IMR-90 (cell line): ENCODE results near the gene LRG1. TPM values are rescaled to one million over a fixed set of nuclear protein-coding genes. Genes with fewer than 3 reads are reported as not detected.

Source experiments
- ATAC-seq: fragments of 200-7000 bp; cut with Tn5 transposase; 2 replicates; pipeline ENCODE4 v1.9.1; 2020; ENCODE audit warnings: low read depth, mild to moderate bottlenecking, moderate library complexity
- BruUV-seq: library from RNA; stranded (reverse); fragments of 400-500 nt; replicated peaks from 2 replicates; lab custom pipeline; 2021; lab: Mats Ljungman, UMichigan
- CTCF ChIA-PET: fragments of 300-600 bp; formaldehyde crosslinking; extraction: SDS; loops from one replicate; lab custom pipeline; 2021; ENCODE audit warnings: antibody characterized with exemption; lab: Yijun Ruan, JAX
- POLR2A ChIA-PET: fragments of 300-600 bp; sonication (Branson Sonifier 250); formaldehyde crosslinking; loops from one replicate; lab custom pipeline; 2022; ENCODE audit warnings: antibody characterized with exemption; ENCODE audit not compliant: unreplicated experiment; lab: Charles Lee
- DNase-seq: peaks from one replicate; pipeline ENCODE4 v3.0.0; 2013
- H2AFZ ChIP-seq: replicated peaks from 2 replicates; pipeline ENCODE3; 2013; ENCODE audit warnings: low read length, mild to moderate bottlenecking; ENCODE audit not compliant: poor library complexity
- H2AK5ac ChIP-seq: 2 replicates; pipeline ENCODE4 v1.6.1; 2013; ENCODE audit warnings: low read depth, low read length, inconsistent platforms
- H2AK9ac ChIP-seq: replicated peaks from 2 replicates; pipeline ENCODE3; 2013; ENCODE audit warnings: mild to moderate bottlenecking, low read depth, low read length, moderate library complexity; ENCODE audit not compliant: poor library complexity
- H2BK120ac ChIP-seq: 2 replicates; pipeline ENCODE4 v1.6.1; 2013; ENCODE audit warnings: low read depth, low read length, inconsistent platforms
- H2BK15ac ChIP-seq: 3 replicates; pipeline ENCODE4 v1.6.1; 2013; ENCODE audit warnings: low read depth, low read length, inconsistent platforms
- H2BK20ac ChIP-seq: 2 replicates; pipeline ENCODE4 v1.6.1; 2013; ENCODE audit warnings: low read depth, mild to moderate bottlenecking, inconsistent platforms, low read length, moderate library complexity
- H2BK5ac ChIP-seq: 2 replicates; pipeline ENCODE4 v1.6.1; 2013; ENCODE audit warnings: mild to moderate bottlenecking, low read depth, low read length, inconsistent platforms; ENCODE audit not compliant: poor library complexity, severe bottlenecking
- H3K14ac ChIP-seq: replicated peaks from 2 replicates; pipeline ENCODE4 v1.6.1; 2013; ENCODE audit warnings: low read depth, low read length, inconsistent platforms
- H3K18ac ChIP-seq: 2 replicates; pipeline ENCODE4 v1.6.1; 2013; ENCODE audit warnings: low read depth, low read length, control low read depth
- H3K23ac ChIP-seq: 2 replicates; pipeline ENCODE4 v1.6.1; 2013; ENCODE audit warnings: low read depth, low read length, inconsistent platforms
- H3K27ac ChIP-seq: 2 replicates; pipeline ENCODE4 v1.5.1; 2013; ENCODE audit warnings: mild to moderate bottlenecking, control low read depth, low read length; ENCODE audit not compliant: insufficient read depth
- H3K27me3 ChIP-seq: 2 replicates; pipeline ENCODE4 v1.6.1; 2013; ENCODE audit warnings: low read length; ENCODE audit not compliant: control insufficient read depth, insufficient read depth
- H3K36me3 ChIP-seq: 2 replicates; pipeline ENCODE4 v1.6.1; 2013; ENCODE audit warnings: low read length, mixed read lengths; ENCODE audit not compliant: control insufficient read depth, insufficient read depth
- H3K4ac ChIP-seq: 2 replicates; pipeline ENCODE4 v1.6.1; 2013; ENCODE audit warnings: low read depth, low read length, inconsistent platforms
- H3K4me1 ChIP-seq: 2 replicates; pipeline ENCODE4 v1.6.1; 2013; ENCODE audit warnings: low read length, mixed read lengths; ENCODE audit not compliant: control insufficient read depth, insufficient read depth
- H3K4me2 ChIP-seq: 2 replicates; pipeline ENCODE4 v1.6.1; 2013; ENCODE audit warnings: low read depth, mild to moderate bottlenecking, control low read depth, low read length, moderate library complexity
- H3K4me3 ChIP-seq: 2 replicates; pipeline ENCODE4 v1.5.1; 2013; ENCODE audit warnings: low read depth, mild to moderate bottlenecking, control low read depth, low read length, moderate library complexity; ENCODE audit not compliant: insufficient read depth
- H3K56ac ChIP-seq: 2 replicates; pipeline ENCODE4 v1.6.1; 2013; ENCODE audit warnings: low read length, inconsistent platforms; ENCODE audit not compliant: insufficient read depth; ENCODE audit errors: extremely low read depth
- H3K79me1 ChIP-seq, 2 experiments: 2 replicates each; pipeline ENCODE4 v1.6.1; 2013; ENCODE audit warnings: low read length in 2 of 2, inconsistent platforms in 1 of 2, low read depth in 1 of 2
- H3K9ac ChIP-seq: 2 replicates; pipeline ENCODE4 v1.6.1; 2013; ENCODE audit warnings: low read depth, low read length, control low read depth
- H3K9me1 ChIP-seq: 2 replicates; pipeline ENCODE4 v1.6.1; 2013; ENCODE audit warnings: low read length, inconsistent platforms; ENCODE audit not compliant: insufficient read depth
- H3K9me3 ChIP-seq: 2 replicates; pipeline ENCODE4 v1.6.1; 2013; ENCODE audit warnings: low read length; ENCODE audit not compliant: control insufficient read depth, insufficient read depth
- H4K20me1 ChIP-seq: 2 replicates; pipeline ENCODE4 v1.6.1; 2013; ENCODE audit warnings: low read length, inconsistent platforms; ENCODE audit not compliant: insufficient read depth
- H4K5ac ChIP-seq: 2 replicates; pipeline ENCODE4 v1.6.1; 2013; ENCODE audit warnings: mild to moderate bottlenecking, low read depth, low read length, control low read depth
- H4K8ac ChIP-seq, 2 experiments: 2 replicates each; pipeline ENCODE4 v1.6.1; 2013; ENCODE audit warnings: low read depth in 2 of 2, low read length in 2 of 2, control low read depth in 1 of 2, inconsistent platforms in 1 of 2
- H4K91ac ChIP-seq: 2 replicates; pipeline ENCODE4 v1.6.1; 2013; ENCODE audit warnings: low read depth, low read length, inconsistent platforms; ENCODE audit not compliant: insufficient read depth
- BHLHE40 ChIP-seq: fragments of 150-350 bp; IDR thresholded peaks from 2 replicates; pipeline ENCODE4 v1.6.1; 2016; ENCODE audit warnings: mild to moderate bottlenecking, low read depth, low read length
- CEBPB ChIP-seq: IDR thresholded peaks from 2 replicates; pipeline ENCODE4 v1.6.1; 2012; ENCODE audit warnings: low read depth, low read length, improper control_type of control experiment
- CHD1 ChIP-seq: IDR thresholded peaks from 2 replicates; pipeline ENCODE4 v1.6.1; 2012; ENCODE audit warnings: low read depth, low read length, improper control_type of control experiment
- CTCF ChIP-seq: conservative IDR thresholded peaks from 2 replicates; pipeline ENCODE4 v1.5.1; 2012; ENCODE audit warnings: mild to moderate bottlenecking, low read depth, low read length, improper control_type of control experiment
- FOS ChIP-seq: fragments of 150-350 bp; IDR thresholded peaks from 2 replicates; pipeline ENCODE4 v1.6.1; 2016; ENCODE audit warnings: low read depth, low read length
- MAFK ChIP-seq: IDR thresholded peaks from 2 replicates; pipeline ENCODE4 v1.6.1; 2012; ENCODE audit warnings: low read depth, low read length, improper control_type of control experiment
- MAZ ChIP-seq: IDR thresholded peaks from 2 replicates; pipeline ENCODE4 v1.6.1; 2012; ENCODE audit warnings: low read depth, mild to moderate bottlenecking, low read length, improper control_type of control experiment, moderate library complexity, borderline replicate concordance
- MXI1 ChIP-seq: IDR thresholded peaks from 2 replicates; pipeline ENCODE4 v1.6.1; 2012; ENCODE audit warnings: low read depth, mild to moderate bottlenecking, low read length, moderate library complexity, borderline replicate concordance
- POLR2A ChIP-seq: IDR thresholded peaks from 2 replicates; pipeline ENCODE4 v1.6.1; 2012; ENCODE audit warnings: mild to moderate bottlenecking, low read depth, low read length
- RCOR1 ChIP-seq: IDR thresholded peaks from 2 replicates; pipeline ENCODE4 v1.6.1; 2012; ENCODE audit warnings: mild to moderate bottlenecking, low read length, improper control_type of control experiment; ENCODE audit not compliant: insufficient replicate concordance
- SMC3 ChIP-seq: fragments of 150-350 bp; IDR thresholded peaks from 2 replicates; pipeline ENCODE4 v1.6.1; 2016; ENCODE audit warnings: low read depth, mild to moderate bottlenecking, antibody characterized with exemption, low read length, moderate library complexity
- USF2 ChIP-seq: fragments of 150-350 bp; IDR thresholded peaks from 2 replicates; pipeline ENCODE4 v1.6.1; 2017; ENCODE audit warnings: mild to moderate bottlenecking, antibody characterized with exemption, low read length, low read depth
- WGBS, 2 experiments: methylation state at CpG; one replicate each; pipeline versions ENCODE4 v1.1.5 to v1.1.7; 2013; ENCODE audit warnings: missing lambda C conversion rate in 2 of 2; ENCODE audit not compliant: insufficient read length in 1 of 2; ENCODE audit errors: extremely low coverage in 2 of 2; 5-methylcytosine and 5-hydroxymethylcytosine counted together
- dilution Hi-C: fragments of 300-500 bp; cut with HindIII; formaldehyde crosslinking; loops from one replicate; pipeline ENCODE4 v1.14.3; 2018; ENCODE audit warnings: low sequenced_read_pairs; ENCODE audit not compliant: unreplicated experiment
- in situ Hi-C: fragments of 300-500 bp; cut with MboI; formaldehyde crosslinking; loops from 3 replicates; pipeline ENCODE4 v1.14.3; 2019; ENCODE audit warnings: low sequenced_read_pairs, inconsistent platforms, mixed read lengths
- intact Hi-C: fragments of 100-400 bp; cut with micrococcal nuclease; formaldehyde crosslinking; loops from 2 replicates; pipeline ENCODE4 v1.10.0; 2022
- polyA plus RNA-seq, 3 experiments: library from polyadenylated mRNA; depleted of rRNA; stranded (reverse); fragments of >200 nt; gene quantifications; 2 replicates each; pipeline ENCODE4 v1.2.3, GENCODE V29; 2012; ENCODE audit warnings: low replicate concordance in 1 of 3
- total RNA-seq: library from RNA; depleted of rRNA; stranded (reverse); fragments of >200 nt; gene quantifications from 2 replicates; pipeline ENCODE4 v1.2.3, GENCODE V29; 2012

The LRG1 gene
- total and polyA plus RNA-seq, 2 of the 4 experiments (the other 2 are of a cell fraction) = not detected

- peaks cover 78% of the 10 kb centered on the region for H3K36me3 ChIP-seq
- H3K4ac ChIP-seq = no peak overlapping the region
- H3K9ac ChIP-seq = no peak overlapping the region
- no peak overlapping the region for H2BK5ac ChIP-seq
- H2BK120ac ChIP-seq = no peak overlapping the region
- no peak for ATAC-seq
- no peak overlapping the region for H2BK20ac ChIP-seq
- no peak for DNase-seq
- dilution Hi-C loops = no loop called here
- no peak overlapping the region for H4K8ac ChIP-seq
- no peak overlapping the region for H4K91ac ChIP-seq
- no peak overlapping the region for H4K5ac ChIP-seq
- WGBS, 2 experiments = no CpG with 5 or more reads among the region's 18 CpGs
- H3K56ac ChIP-seq = no peak overlapping the region
- H3K27ac ChIP-seq = no peak overlapping the region
- no peak overlapping the region for H3K4me2 ChIP-seq
- POLR2A ChIA-PET = interaction anchor here (0.5 kb wide), 1 partner anchor 15 kb away, joined by 4 read pairs; no protein-coding TSS in a partner anchor
- no peak overlapping the region for H3K18ac ChIP-seq
- H3K27me3 ChIP-seq = no peaks in the 10 kb centered on the region
- H3K9me1 ChIP-seq = peaks cover 13% of the 10 kb centered on the region
- no peak overlapping the region for H3K23ac ChIP-seq
- no peak overlapping the region for H3K14ac ChIP-seq
- no peak overlapping the region for H2AK9ac ChIP-seq
- no peak overlapping the region for H2AFZ ChIP-seq
- BruUV-seq = no TSS peak
- CTCF ChIA-PET = no interaction called here
- TF ChIP-seq BHLHE40 = no peak
- no peak for TF ChIP-seq CHD1
- TF ChIP-seq MAZ = no peak
- no peak for TF ChIP-seq POLR2A
- TF ChIP-seq MXI1 = no peak
- TF ChIP-seq CEBPB = no peak
- TF ChIP-seq RCOR1 = no peak
- no peak for TF ChIP-seq CTCF
- TF ChIP-seq FOS = no peak
- no peak for TF ChIP-seq USF2
- TF ChIP-seq MAFK = no peak
- TF ChIP-seq SMC3 = no peak
- H4K20me1 ChIP-seq = peaks cover 14% of the 10 kb centered on the region; the same call in 1 of the 2 replicates
- H3K9me3 ChIP-seq = no peaks in the 10 kb centered on the region
- H2AK5ac ChIP-seq = no peak overlapping the region
- peaks cover 7 to 15% of the 10 kb centered on the region in 2 experiments for H3K79me1 ChIP-seq
- H3K4me1 ChIP-seq = no peaks in the 10 kb centered on the region
- H3K4me3 ChIP-seq = no peak overlapping the region
- in situ Hi-C loops = no loop called here
- no peak overlapping the region for H2BK15ac ChIP-seq
- intact Hi-C loops = no loop called here
Measured at GRCh38 chr19:4496304-4496703, 43.5 kb downstream of the LRG1 start.
